Sigmoid colon (tissue), 7 donors: ENCODE results near the gene FBXO45. TPM values are rescaled to one million over a fixed set of nuclear protein-coding genes. Genes with fewer than 3 reads are reported as not detected.
"Not testable (repeated sequence)": the region's sequence is repeated elsewhere in the genome, so short reads cannot be mapped to it uniquely, and the experiment has no call there.

Experiments used
- DNase-seq: peaks from one replicate; pipeline ENCODE4 v3.0.0-alpha.2; 2019
- H3K27ac ChIP-seq, 4 donors: fragments of 200-600 bp; sonication (generic); one replicate each; pipeline ENCODE4 v1.5.1; 2016 to 2019; ENCODE audit warnings: mild to moderate bottlenecking in 1 of 4
- H3K27me3 ChIP-seq, 3 donors: fragments of 200-600 bp; sonication (generic); one replicate each; pipeline ENCODE4 v1.5.1; 2019; ENCODE audit warnings: mild to moderate bottlenecking in 1 of 3
- H3K36me3 ChIP-seq, 4 donors: fragments of 200-600 bp; sonication (generic); one replicate each; pipeline ENCODE4 v1.5.1; 2016 to 2019
- H3K4me1 ChIP-seq, 4 donors: fragments of 200-600 bp; sonication (generic); one replicate each; pipeline ENCODE4 v1.5.1; 2017 to 2019
- H3K4me3 ChIP-seq, 4 donors: fragments of 200-600 bp; sonication (generic); one replicate each; pipeline ENCODE4 v1.5.1; 2017 to 2019; ENCODE audit warnings: mild to moderate bottlenecking in 2 of 4, moderate library complexity in 1 of 4
- H3K9me3 ChIP-seq, 4 donors: fragments of 200-600 bp in 3 of 4; sonication (generic) in 3 of 4; one replicate each; pipeline versions ENCODE4 v1.5.1 to v1.6.1; 2013 to 2019
- EP300 ChIP-seq, 4 donors: sonication (generic); formaldehyde crosslinking; IDR thresholded peaks; one replicate each; pipeline ENCODE4 v1.6.1; 2017; ENCODE audit warnings: antibody characterized with exemption in 4 of 4
- POLR2A ChIP-seq, 2 donors: fragments of 450-650 bp; IDR thresholded peaks; one replicate each; pipeline ENCODE4 v1.6.1; 2016; ENCODE audit warnings: antibody characterized with exemption in 2 of 2, mild to moderate bottlenecking in 2 of 2, moderate library complexity in 2 of 2
- POLR2AphosphoS5 ChIP-seq, 4 donors: sonication (generic); formaldehyde crosslinking; IDR thresholded peaks; one replicate each; pipeline ENCODE4 v1.6.1; 2017; ENCODE audit warnings: antibody characterized with exemption in 4 of 4
- WGBS, 2 donors: extraction: QIAGEN DNeasy Blood & Tissue Kit; methylation state at CpG; one replicate each; pipeline ENCODE4 v1.1.7; 2013; 5-methylcytosine and 5-hydroxymethylcytosine counted together
- intact Hi-C: fragments of 100-400 bp; cut with DNase I; formaldehyde crosslinking; loops from one replicate; pipeline ENCODE4 v1.15.1; 2023
- polyA plus RNA-seq, 3 donors: library from polyadenylated mRNA; stranded (reverse); fragments of 200-250 nt; gene quantifications; one replicate each; pipeline ENCODE4 v1.2.3, GENCODE V29; 2013
- total RNA-seq, 4 donors: library from RNA; depleted of rRNA; stranded (reverse); fragments of >200 nt; gene quantifications; one replicate each; pipeline ENCODE4 v1.1.0, GENCODE V29; 2016
- TF ChIP-seq, protein P1 (sequence below), 4 experiments: fragments of 450-650 bp in 3 of 4; fragments of 200-600 bp in 1 of 4; IDR thresholded peaks; one replicate each; pipeline ENCODE4 v1.5.1; 2016 to 2019; ENCODE audit warnings: antibody characterized with exemption in 4 of 4, mild to moderate bottlenecking in 3 of 4, moderate library complexity in 2 of 4
- donor health status: healthy with polysubstance abuse.
- donor health status: Bipolar disorder and iron deficiency.
- donor health status: healthy.

FBXO45 gene
- total and polyA plus RNA-seq, 7 donors, result 4.8 to 10.9 (median 6.9) TPM

GRCh38 chr3:196590279-196590678 is 21.8 kb downstream of the FBXO45 start:
- intact Hi-C loops, result no loop called here
- Histone ChIP-seq H3K4me3 (no peak overlapping the region), H3K27ac (no peak overlapping the region), H3K36me3 (peaks cover 0 to 16% (median 0%) of the 10 kb centered on the region in 4 donors), H3K27me3 (peaks cover 0 to 8% (median 0%) of the 10 kb centered on the region in 3 donors), H3K4me1 (no peaks in the 10 kb centered on the region), H3K9me3 (no peaks in the 10 kb centered on the region)
- TF ChIP-seq EP300 (IDR thresholded peaks at IDR 0.05), result no peak
- TF ChIP-seq POLR2A (IDR thresholded peaks at IDR 0.05), result no peak
- TF ChIP-seq, protein P1, sequence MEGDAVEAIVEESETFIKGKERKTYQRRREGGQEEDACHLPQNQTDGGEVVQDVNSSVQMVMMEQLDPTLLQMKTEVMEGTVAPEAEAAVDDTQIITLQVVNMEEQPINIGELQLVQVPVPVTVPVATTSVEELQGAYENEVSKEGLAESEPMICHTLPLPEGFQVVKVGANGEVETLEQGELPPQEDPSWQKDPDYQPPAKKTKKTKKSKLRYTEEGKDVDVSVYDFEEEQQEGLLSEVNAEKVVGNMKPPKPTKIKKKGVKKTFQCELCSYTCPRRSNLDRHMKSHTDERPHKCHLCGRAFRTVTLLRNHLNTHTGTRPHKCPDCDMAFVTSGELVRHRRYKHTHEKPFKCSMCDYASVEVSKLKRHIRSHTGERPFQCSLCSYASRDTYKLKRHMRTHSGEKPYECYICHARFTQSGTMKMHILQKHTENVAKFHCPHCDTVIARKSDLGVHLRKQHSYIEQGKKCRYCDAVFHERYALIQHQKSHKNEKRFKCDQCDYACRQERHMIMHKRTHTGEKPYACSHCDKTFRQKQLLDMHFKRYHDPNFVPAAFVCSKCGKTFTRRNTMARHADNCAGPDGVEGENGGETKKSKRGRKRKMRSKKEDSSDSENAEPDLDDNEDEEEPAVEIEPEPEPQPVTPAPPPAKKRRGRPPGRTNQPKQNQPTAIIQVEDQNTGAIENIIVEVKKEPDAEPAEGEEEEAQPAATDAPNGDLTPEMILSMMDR (IDR thresholded peaks at IDR 0.05), result no peak
- no peak for TF ChIP-seq POLR2AphosphoS5 (IDR thresholded peaks at IDR 0.05)
- DNase-seq, result no peak
- WGBS, 2 donors, result 83 to 93% methylated on average over 5 of the region's 5 CpGs

- Histone ChIP-seq H3K36me3 (no peaks in the 10 kb centered on the region), H3K27ac (peak overlapping the region in 1 of 4 donors; percentile 2), H3K4me1 (peaks cover 0 to 6% (median 2%) of the 10 kb centered on the region in 4 donors), H3K9me3 (no peaks in the 10 kb centered on the region), H3K4me3 (no peak overlapping the region), H3K27me3 (peaks cover 0 to 16% (median 0%) of the 10 kb centered on the region in 3 donors)
- DNase-seq, result no peak
- WGBS, 2 donors, result 38 to 56% methylated on average over 5 of the region's 5 CpGs
- TF ChIP-seq POLR2A (IDR thresholded peaks at IDR 0.05) (no peak), EP300 (IDR thresholded peaks at IDR 0.05) (no peak), POLR2AphosphoS5 (IDR thresholded peaks at IDR 0.05) (no peak)
- TF ChIP-seq, protein P1 (IDR thresholded peaks at IDR 0.05), result no peak
- intact Hi-C loops, result no loop called here
Measured at GRCh38 chr3:196596355-196596754, 27.9 kb downstream of the FBXO45 start.

DNA sequence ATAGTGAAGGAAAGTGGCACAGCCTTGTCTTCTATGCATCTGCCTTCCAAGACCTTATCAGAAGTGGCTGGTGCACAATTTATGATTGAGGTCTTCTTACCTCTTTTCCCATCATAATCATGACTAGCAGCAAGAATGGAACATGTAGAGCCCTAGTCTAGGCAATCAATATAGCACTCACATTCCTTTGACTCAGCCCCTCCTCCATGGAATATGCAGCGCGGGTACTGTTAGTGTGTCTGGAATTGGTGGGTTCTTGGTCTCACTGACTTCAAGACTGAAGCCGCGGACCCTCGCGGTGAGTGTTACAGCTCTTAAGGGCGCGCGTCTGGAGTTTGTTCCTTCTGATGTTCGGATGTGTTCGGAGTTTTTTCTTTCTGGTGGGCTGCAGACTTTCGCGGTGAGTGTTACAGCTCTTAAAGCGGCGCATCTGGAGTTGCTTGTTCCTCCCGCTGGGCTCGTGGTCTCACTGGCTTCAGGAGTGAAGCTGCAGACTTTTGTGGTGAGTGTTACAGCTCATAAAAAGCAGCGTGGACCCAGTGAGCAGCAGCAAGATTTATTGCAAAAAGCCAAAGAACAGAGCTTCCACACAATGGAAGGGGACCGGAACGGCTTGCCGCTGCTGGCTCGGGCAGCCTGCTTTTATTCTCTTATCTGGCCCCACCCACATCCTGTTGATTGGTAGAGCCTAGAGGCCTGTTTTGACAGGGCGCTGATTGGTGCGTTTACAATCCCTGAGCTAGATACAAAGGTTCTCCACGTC is 29.7 kb downstream of the FBXO45 start:
- WGBS, 2 donors, result 36 to 72% methylated on average over 25 of the region's 25 CpGs
- H3K27ac ChIP-seq, H3K36me3 ChIP-seq, H3K9me3 ChIP-seq, DNase-seq, H3K4me1 ChIP-seq, intact Hi-C loops: not testable (repeated sequence)
- peaks cover 0 to 16% (median 0%) of the 10 kb centered on the region in 3 donors for H3K27me3 ChIP-seq
- H3K4me3 ChIP-seq, result peak overlapping the region in 3 of 4 donors; percentile 23 to 35 (median 31)

GRCh38 chr3:196599734-196600128 is 31.3 kb downstream of the FBXO45 start:
- peaks cover 0 to 6% (median 2%) of the 10 kb centered on the region in 4 donors for H3K4me1 ChIP-seq
- intact Hi-C loops, result no loop called here
- H3K27me3 ChIP-seq, result peaks cover 0 to 13% (median 0%) of the 10 kb centered on the region in 3 donors
- 71 to 82% methylated on average over 5 of the region's 5 CpGs for WGBS, 2 donors
- no peak overlapping the region for H3K4me3 ChIP-seq
- H3K27ac ChIP-seq, result no peak overlapping the region
- H3K9me3 ChIP-seq, result no peaks in the 10 kb centered on the region
- no peaks in the 10 kb centered on the region for H3K36me3 ChIP-seq
- TF ChIP-seq, protein P1 (IDR thresholded peaks at IDR 0.05), result no peak
- TF ChIP-seq POLR2A (IDR thresholded peaks at IDR 0.05) (no peak), EP300 (IDR thresholded peaks at IDR 0.05) (no peak), POLR2AphosphoS5 (IDR thresholded peaks at IDR 0.05) (no peak)
- DNase-seq, result no peak

DNA sequence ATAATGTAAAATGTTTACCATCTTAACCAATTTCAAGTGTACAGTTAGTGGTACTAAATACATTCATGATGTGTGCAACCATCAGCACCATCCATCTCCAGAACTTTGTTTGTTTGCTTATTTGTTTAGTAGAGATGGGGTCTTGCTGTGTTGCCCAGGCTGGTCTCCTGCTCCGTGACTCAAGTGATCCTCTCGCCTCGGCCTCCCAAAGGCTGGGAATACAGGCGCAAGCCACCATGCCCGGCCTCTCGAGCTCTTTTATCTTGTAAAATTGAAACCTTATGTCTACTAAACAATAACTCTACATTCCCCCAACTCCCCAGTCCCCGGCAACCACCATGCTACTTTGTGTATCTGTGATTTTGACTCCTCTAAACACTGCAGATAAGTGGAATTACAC is 31.9 kb downstream of the FBXO45 start:
- Histone ChIP-seq H3K27ac (no peak overlapping the region), H3K36me3 (no peaks in the 10 kb centered on the region), H3K9me3 (no peaks in the 10 kb centered on the region), H3K27me3 (peaks cover 0 to 7% (median 0%) of the 10 kb centered on the region in 3 donors), H3K4me1 (peaks cover 0 to 6% (median 2%) of the 10 kb centered on the region in 4 donors), H3K4me3 (no peak overlapping the region)
- intact Hi-C loops, result no loop called here
- TF ChIP-seq, protein P1 (IDR thresholded peaks at IDR 0.05), result no peak
- TF ChIP-seq POLR2A (IDR thresholded peaks at IDR 0.05), result no peak
- no peak for TF ChIP-seq EP300 (IDR thresholded peaks at IDR 0.05)
- no peak for TF ChIP-seq POLR2AphosphoS5 (IDR thresholded peaks at IDR 0.05)
- 93 to 94% methylated on average over 7 of the region's 7 CpGs for WGBS, 2 donors
- no peak for DNase-seq
